HG03442 (cell line): Measurements from ENCODE around the gene HTR3A.

Experiments
- ATAC-seq: cut with Tn5 transposase; IDR thresholded peaks from one replicate; pipeline ENCODE4 v1.9.1; 2021; ENCODE audit warnings: mild to moderate bottlenecking, moderate library complexity; ENCODE audit not compliant: unreplicated experiment

Gene HTR3A

DNA sequence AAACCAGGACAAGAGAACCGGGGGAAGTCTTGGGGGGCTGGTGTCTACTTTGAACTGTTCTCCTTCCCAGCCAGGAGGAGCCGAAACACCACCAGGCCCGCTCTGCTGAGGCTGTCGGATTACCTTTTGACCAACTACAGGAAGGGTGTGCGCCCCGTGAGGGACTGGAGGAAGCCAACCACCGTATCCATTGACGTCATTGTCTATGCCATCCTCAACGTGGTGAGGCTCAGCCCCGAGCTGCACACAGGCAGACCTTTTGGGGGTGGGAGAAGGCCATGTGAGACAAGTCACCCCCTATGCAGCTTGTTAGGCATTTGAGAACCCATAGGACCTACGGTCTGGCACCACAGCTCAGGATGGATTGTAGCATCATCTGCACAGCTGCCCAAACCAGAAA lies 2.8 kb downstream of the HTR3A start:
- ATAC-seq, result no peak

DNA sequence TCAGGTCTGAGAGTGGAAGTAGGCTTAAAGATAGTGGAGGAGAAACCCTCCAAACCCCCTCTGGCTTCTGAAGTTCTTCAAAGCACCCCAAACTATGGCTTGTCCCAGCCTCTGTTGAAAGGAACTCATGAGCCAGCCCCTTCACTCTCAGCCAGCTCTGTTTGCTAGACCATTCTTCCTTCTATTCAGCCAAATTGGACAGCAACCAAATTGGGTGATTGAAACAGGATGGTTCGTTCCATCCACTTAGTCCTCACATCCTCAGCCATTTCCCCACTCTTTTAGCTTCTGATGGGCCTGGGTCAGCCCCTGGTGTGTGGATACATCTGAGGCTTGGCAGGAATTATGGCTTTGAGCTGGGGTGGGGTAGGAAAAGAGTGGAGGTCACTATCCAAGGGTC lies 4.5 kb downstream of the HTR3A start:
- ATAC-seq, result no peak

DNA sequence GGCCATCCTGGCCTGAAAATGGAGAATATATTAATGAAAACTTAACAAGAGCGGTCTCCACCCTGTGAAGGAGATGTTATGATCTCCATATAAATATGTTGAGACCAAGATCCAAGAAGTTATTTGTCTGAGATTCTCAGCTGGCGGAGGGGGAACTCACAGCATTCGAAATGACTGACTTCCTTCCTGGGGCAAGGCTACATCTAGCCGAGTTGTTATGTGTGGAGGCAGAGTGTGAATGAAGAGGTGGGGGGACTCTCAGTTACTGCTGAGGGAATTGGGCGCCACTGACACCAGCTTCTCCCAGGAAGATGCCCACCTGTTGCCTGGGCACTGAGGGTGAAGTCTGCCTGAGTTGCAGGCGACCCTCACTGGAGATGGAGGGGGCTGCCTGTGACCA lies 5.9 kb downstream of the HTR3A start:
- no peak for ATAC-seq

DNA sequence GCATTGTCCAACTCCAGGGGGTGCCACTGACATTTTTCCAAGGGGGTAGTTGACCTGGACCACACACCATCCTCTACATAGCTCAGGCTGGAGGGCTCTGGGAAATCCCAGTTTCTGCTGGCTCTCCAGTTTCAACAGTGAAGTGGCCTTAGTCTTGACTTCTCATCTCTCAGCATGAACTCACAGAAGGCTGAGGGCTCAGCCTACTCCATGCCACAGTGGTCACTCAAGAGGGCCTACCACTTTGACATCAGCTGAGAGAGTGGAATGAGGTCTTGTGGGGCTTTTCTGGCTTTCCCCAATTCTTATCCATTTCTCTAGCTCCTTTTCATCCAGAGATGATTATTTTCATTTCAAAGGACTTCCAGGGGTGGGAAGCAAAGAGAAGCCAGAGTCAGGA lies 7.4 kb downstream of the HTR3A start:
- no peak for ATAC-seq

DNA sequence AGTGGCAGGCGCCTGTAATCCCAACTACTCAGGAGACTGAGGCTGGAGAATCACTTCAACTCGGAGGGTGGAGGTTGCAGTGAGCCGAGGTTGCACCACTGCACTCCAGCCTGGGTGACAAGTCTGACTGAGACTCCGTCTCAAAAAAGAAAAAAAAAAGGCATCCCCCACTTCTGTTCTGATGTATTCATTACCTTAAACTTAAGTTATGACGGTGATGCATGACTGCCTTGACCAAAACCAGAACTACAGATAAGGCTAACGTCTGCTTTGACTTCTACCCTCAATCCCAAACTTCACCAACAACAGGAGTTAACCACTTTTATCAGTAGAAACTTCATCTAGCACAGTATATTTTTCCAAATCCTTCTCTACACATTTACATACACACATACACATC lies 9.9 kb downstream of the HTR3A start:
- no peak for ATAC-seq

DNA sequence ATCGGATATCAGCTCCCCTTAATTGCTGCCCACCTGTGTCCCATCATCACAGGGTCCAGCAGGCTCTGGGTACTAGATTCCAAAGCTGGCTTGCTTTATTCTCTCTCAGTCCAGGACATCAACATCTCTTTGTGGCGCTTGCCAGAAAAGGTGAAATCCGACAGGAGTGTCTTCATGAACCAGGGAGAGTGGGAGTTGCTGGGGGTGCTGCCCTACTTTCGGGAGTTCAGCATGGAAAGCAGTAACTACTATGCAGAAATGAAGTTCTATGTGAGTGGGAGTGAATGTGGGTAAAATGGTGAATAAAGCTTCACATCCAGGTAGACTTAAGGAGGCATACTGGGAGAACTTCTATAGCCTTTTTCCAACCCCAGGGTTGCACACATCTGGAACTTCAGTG lies 11.0 kb downstream of the HTR3A start:
- ATAC-seq, result no peak

DNA sequence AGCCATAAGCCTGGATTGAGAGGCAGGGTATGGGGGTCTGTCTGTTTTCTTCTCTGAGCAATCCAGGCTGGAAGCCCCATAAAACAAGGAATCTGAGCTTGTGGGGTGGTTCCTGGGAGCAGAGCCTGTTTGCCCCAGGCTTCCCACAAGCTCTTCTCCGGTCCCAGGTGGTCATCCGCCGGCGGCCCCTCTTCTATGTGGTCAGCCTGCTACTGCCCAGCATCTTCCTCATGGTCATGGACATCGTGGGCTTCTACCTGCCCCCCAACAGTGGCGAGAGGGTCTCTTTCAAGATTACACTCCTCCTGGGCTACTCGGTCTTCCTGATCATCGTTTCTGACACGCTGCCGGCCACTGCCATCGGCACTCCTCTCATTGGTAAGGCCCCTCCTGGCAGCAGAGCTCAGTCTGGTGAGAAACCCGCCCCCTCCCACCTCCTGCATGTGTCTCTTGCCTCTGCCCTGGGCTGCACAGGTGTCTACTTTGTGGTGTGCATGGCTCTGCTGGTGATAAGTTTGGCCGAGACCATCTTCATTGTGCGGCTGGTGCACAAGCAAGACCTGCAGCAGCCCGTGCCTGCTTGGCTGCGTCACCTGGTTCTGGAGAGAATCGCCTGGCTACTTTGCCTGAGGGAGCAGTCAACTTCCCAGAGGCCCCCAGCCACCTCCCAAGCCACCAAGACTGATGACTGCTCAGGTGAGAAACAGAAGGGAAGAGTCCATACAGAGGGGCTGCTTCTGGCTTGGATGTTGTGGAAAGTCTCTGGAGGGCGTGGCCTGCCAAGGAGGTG lies 11.6 kb downstream of the HTR3A start:
- no peak for ATAC-seq

DNA sequence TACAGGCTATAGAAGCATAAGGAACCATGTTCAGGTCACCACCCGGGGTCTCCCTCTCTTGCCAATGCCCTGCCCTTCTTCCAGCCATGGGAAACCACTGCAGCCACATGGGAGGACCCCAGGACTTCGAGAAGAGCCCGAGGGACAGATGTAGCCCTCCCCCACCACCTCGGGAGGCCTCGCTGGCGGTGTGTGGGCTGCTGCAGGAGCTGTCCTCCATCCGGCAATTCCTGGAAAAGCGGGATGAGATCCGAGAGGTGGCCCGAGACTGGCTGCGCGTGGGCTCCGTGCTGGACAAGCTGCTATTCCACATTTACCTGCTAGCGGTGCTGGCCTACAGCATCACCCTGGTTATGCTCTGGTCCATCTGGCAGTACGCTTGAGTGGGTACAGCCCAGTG lies 14.5 kb downstream of the HTR3A start:
- no peak for ATAC-seq

DNA sequence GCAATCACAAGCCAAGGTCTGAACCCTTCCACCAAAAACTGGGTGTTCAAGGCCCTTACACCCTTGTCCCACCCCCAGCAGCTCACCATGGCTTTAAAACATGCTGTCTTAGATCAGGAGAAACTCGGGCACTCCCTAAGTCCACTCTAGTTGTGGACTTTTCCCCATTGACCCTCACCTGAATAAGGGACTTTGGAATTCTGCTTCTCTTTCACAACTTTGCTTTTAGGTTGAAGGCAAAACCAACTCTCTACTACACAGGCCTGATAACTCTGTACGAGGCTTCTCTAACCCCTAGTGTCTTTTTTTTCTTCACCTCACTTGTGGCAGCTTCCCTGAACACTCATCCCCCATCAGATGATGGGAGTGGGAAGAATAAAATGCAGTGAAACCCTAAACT lies 15.0 kb downstream of the HTR3A start:
- no peak for ATAC-seq

DNA sequence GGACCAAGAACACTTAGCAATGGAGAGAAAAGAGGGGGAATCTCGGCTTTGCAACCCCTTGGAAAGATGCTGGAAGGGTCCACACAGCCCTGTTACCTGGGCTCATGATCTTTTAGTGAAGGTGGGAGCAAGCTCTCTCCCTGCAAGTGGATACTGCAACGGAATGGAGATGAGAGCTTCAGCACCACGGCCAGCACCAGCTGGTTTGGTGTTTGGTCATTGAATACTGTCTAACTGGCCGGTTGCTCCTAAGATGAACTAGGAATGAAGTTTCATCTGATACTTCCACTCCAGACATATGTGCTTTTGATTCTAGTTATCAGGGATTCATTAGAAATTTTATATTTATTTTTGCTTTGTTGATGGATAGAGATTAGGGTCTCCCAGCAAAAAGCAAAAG lies 16.3 kb downstream of the HTR3A start:
- ATAC-seq, result no peak

DNA sequence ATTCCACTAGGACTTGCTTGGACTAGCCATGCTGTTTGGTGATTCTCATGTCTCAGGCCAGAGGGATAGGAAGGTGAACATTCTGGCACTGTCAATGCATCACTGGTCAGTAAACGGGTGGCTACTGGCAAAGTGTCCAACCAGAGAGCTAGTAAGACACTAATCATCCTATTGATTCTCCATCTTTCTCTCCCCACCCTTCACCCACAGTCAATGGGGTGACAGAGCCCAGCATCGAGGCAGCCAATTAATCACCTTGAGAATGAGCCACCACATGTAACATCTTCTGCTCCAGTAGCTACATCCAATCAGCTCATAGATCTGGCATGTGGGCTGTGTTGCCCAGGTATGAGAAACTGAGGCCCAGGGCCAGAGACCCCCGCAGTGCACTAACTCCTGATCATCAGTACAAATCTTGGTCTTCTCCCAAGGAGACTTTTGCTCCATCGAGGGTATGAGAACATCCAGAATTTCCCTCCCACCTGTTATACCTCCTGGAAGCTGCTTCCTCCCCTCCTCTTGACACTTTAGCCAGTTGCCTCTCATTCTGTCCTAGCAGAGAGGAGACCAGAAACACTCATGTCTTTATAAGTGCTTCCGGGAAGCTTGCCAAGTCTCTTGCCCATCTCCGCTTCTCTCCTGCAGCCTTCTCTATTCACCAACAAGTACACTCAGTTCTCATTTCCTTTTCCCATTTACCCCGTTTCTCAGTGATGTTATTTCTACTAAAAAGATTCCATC lies 17.0 kb downstream of the HTR3A start:
- ATAC-seq, result no peak

DNA sequence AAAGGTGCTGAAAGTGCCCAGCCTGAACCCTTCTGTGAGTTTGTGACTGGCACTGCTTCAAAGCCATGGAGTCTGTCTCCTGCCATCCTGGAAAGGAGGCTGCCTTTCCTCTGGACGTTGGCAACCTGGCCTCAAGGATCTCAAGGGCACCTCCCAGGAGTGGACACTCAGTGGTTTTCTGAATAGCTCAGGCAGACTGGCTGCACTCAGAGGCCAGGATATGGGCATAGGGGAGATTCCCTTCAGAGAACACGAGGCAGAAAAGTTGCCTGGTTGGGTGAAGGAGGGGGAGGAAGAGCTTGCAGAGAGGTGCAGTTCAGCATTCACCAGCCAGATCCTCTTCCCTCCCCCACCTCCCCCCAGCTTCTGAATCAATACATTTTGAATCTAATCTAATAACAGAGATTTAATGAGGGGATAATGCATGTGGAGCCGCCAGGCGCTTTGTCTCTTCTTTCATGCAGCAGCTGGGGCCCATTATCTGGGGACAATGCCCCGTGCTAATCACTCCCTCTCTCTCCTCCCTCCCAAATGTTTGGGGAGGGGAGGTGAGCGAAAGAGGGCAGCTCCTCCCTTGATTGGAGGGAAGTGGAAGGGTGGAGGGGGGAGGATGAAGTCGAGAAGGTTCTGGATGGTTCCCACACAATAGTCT lies 17.7 kb downstream of the HTR3A start:
- ATAC-seq, result no peak

DNA sequence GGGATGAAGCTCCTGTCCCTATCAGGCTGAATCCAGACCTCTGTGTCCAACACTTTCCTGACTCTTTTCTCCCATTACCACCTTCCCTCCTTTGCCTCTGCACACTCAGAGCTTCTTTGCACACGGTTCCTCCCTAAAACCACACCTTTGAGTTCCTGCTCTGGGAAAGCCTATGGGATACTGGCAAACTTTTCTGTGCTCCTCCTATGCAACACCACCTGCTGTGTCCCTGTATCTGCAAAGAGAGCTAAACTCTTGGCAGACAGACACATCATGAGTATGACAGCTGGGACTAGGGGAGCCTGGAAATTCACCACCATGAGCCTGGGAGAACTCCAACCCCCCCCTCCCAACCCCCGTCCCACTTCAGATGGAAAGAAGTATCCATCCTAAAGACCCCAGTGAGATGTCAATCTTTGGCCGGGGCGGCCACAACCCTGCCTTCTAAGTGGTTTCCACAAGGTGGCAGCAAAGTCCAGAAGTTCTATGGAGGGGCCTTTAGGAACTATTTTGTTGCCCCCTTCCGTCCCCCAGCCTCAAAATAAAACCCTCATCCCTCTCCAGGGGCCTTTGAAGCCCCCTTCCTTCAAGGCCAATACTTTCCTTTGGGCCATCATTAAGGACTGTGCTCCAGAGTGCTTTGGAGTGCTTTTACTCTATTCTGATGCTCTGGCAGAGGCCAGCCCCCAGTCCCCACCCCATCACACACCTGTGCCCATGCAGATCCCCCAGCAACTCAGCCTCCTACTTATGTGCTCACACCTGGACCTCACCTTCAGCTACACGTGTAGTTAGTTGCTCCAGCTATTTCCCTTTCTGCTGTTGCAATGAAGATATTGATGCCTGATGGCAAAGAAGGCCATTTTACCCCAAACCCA lies 19.4 kb downstream of the HTR3A start:
- ATAC-seq, result no peak

DNA sequence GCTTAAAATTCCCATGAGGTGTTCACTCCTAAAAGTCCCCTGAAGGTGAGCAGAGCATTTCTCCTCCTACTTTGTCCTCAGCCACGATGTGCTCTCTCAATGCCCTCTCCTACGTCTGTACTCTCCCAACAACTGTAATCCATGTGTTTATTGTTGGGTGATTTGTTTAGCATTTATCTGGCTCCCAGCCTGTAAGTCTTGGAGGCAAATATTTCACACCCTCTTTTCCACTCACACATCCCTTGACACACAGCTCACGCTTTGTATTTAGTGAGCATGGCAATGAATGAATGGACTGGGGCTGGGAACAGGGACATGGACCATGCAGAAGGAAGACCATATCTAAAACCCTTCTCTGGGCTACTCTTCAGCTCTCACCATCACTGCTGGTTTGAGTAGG lies 22.6 kb downstream of the HTR3A start:
- ATAC-seq, result no peak

DNA sequence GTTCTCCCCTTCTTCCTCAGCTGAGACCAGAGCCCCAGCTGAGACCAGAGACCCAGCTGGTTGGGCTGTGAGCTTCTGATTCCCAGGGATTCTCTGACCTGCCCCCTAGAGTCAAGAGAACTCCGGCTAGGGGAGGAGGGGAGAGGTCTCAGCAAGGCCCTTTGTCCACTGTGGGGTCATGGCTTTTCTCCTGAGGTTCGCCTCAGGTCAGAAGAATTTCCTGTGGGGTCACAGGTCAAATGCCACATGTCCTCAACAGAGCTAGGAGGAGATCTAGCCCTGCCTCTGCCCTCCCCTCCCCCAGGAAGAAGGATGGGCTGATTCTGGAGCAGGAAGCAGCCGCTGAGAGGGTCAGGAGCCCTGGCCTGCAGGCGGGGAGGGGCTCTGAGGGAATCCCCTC lies 23.7 kb downstream of the HTR3A start:
- no peak for ATAC-seq

DNA sequence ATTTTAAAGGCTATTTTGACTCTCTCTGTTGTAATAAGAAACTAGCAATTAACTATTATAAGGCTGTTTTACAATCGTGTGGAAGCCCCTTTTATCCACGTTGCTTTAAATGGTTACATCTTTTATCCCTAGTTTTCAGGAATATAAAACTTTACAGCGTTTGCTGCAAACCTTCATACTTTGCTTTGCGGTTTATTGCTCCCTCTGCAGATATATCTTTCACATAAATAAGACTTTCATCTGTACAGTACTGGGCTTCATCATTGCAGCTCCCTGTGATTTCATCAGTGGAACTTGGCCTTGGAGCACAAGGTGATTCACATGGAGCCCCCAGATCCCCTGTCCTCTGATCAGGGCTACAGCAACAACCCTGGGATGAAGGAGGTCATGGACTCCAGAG lies 25.6 kb downstream of the HTR3A start:
- no peak for ATAC-seq

DNA sequence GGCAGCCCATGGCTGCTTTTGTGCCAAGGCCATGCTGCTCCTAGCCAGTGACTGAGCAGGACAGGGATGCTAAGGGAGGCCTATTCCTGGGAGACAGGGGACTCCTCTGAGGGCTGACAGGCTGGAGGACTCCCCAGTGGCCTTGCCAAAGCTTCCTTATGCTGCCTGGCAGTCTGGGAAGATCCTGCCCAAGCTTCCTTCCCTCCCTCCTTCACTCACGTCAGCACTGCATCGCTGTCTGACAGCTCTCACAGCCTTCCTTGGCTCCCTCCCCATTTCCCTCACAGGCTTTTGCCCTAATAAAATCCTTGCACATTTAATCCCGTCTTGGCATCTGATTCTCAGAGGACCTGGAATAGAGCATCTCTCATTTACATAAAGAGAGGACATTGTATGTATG lies 26.5 kb downstream of the HTR3A start:
- ATAC-seq, result no peak

DNA sequence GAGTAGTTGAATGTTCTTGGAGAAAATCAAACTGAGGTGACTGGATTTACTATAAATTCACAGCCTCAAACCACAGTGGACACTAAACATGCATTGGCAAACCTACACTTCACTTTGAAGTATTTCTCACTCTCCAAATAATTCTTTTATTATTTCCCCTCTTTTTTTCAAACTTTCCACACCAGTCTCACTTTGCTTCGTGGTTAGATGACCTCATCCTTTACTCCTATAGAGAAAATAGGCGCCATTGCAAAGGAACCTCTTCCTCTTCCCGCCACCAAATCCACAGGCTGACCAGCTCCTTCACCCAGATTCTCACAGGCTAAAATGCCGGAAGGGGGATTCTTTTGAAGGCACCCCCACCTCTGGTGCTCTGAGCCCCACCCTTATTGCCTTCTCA lies 33.4 kb downstream of the HTR3A start:
- no peak for ATAC-seq

DNA sequence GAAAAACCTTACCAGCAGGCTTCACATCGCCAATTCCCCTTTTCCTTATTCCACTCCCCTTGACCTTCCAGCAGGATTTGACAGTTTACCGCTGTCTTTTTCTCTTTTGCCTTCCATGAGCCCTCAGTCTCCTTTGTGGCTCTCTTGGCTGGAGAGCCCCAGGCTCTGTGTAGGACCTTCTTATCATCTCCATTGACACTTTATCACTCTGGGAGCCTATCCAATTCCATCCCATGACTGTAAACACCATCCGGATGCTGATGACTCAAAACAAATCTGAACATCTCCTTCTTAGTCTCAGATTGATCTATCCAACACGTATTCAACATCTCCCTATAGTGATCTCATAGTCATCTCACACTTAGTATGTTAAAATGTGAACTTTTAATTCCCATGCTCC lies 36.0 kb downstream of the HTR3A start:
- no peak for ATAC-seq

DNA sequence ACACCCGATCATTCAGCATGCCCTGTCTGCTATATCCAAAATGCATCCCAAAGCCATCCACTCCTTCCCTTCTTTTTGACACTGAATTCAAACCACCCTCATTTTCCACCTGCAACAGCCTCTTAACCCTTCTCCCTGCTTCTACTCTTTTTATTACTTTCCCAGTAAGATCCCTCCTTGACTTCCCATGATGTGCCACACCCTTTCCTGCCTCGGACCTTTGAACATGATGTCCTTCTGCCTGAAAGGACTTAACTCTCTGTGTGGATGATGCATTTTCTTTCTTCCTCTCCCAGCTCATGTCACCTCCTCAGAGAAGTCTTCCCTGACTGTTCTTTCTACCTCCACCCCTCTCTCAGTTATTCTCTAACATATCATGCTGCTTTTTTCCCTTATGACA lies 36.5 kb downstream of the HTR3A start:
- no peak for ATAC-seq

DNA sequence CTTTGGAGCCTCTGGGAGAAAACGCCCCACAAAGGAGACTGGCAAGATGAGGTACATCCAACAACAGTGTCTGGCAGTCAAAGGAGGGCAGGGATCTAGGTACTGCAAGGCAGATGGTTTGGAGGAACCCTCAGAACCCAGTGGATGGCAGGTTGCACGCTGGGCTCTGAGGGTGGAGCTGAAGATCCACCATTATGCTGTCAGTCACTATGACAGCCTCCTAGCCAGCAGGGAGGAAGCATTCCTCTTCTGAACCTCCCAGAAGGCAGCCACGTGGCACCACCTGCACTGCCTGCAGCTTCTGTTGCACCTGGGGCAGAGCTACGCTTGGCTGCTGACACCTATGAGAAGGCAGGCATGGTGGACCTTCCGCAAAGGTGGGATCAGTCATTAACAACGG lies 40.2 kb downstream of the HTR3A start:
- no peak for ATAC-seq
